HFF-Myc (cell line): ENCODE results near the gene MYO18A.

Source experiments
- DNase-seq: peaks from one replicate; pipeline ENCODE4 v3.0.0-alpha.2; 2011; ENCODE audit warnings: low read depth; ENCODE audit errors: extremely low read depth
- H3K4me3 ChIP-seq: replicated peaks from 2 replicates; pipeline ENCODE4 v1.5.1; 2011; ENCODE audit warnings: low read depth, mild to moderate bottlenecking, control low read depth, low read length
- TF ChIP-seq, protein P1 (sequence below): IDR thresholded peaks from 2 replicates; pipeline ENCODE4 v1.5.1; 2012; ENCODE audit warnings: mild to moderate bottlenecking, low read depth, low read length, control low read depth; ENCODE audit errors: missing control alignments

MYO18A gene

GRCh38 chr17:29079433-29079832 is 100.8 kb downstream of the MYO18A start:
- no peak for DNase-seq
- TF ChIP-seq, protein P1, sequence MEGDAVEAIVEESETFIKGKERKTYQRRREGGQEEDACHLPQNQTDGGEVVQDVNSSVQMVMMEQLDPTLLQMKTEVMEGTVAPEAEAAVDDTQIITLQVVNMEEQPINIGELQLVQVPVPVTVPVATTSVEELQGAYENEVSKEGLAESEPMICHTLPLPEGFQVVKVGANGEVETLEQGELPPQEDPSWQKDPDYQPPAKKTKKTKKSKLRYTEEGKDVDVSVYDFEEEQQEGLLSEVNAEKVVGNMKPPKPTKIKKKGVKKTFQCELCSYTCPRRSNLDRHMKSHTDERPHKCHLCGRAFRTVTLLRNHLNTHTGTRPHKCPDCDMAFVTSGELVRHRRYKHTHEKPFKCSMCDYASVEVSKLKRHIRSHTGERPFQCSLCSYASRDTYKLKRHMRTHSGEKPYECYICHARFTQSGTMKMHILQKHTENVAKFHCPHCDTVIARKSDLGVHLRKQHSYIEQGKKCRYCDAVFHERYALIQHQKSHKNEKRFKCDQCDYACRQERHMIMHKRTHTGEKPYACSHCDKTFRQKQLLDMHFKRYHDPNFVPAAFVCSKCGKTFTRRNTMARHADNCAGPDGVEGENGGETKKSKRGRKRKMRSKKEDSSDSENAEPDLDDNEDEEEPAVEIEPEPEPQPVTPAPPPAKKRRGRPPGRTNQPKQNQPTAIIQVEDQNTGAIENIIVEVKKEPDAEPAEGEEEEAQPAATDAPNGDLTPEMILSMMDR, result no peak

DNA sequence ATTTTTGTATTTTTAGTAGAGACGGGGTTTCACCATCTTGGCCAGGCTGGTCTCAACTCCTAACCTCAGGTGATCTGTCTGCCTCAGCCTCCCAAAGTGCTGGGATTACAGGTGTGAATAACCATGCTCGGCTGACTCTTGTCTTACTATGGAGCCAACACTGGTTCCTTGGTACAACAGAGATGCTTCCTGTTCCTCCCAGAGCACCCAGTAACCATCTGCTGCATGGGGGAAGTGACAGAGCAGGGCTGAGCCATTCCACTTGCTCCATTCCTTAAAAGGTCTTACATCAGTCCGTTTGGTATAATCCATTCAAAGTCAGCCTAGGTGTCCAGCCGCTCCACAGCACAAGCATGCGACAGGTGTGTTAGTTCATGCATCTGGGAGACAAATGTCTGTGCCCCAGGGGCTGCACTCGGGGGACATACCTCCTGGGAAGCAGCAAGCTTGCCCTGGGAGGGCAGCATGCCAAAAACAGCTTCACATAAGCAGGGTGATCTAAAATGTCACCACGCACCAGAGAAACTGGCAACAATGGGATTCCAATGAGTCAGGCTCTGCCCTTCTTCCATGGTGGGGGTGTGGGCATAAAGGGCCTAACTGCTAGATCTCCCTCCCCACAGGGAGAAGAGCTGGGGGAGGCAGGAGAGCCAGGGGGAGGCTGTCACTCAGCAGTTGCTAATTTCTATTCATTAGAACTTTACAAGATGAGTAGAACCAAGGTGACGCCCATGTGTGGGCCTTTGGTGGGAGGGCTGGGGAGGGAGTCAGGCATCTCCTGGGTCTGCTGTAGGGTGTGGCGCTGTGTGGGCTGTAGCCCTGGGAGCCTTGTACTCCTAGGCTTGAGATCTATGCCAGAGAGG is 101.8 kb downstream of the MYO18A start:
- no peak overlapping the region for H3K4me3 ChIP-seq
- TF ChIP-seq, protein P1, result no peak
- no peak for DNase-seq

More at GRCh38 chr17:29079433-29079832, 100.8 kb downstream of the MYO18A start:
- no peak overlapping the region for H3K4me3 ChIP-seq

DNA sequence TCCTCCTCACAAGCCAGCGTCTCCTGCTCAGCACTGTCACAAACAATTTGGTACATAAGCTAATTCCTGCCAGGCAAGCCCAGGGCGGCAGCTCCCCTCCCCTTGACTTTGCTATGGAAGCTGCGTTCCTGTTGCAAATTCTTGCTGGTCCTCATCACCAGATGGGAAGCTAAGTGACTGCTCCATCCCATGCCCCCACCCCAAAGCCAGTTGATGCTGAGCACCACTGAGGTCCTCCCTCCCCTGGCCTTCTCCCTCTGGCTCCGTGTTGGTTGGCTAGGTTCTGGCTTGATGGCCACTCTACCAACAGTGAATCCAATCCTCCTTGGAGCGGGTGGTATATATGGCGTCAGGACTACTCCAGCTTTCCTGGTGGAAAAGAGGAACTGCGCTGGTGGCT is 102.9 kb downstream of the MYO18A start:
- H3K4me3 ChIP-seq, result no peak overlapping the region
- DNase-seq, result no peak
- TF ChIP-seq, protein P1, result no peak

DNA sequence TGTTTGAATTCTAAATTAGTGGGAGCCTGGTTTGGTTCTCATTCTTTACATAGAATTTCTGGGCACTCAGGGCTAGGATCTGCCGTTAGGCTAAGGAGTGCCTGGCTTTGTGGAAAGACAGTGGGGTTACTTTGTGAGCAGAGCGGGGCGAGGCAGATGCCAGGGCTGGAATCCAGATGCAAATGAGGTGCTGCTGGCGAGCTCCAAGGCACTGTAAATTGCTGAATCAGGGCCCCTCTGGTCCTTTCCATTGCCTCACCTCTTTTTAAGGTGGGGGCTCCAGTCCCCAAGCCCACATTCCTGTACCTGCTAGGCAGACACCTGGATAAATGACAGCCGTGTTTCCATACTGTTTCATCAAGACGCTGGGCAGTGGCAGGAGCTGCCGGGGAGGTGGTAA is 103.5 kb downstream of the MYO18A start:
- TF ChIP-seq, protein P1, result no peak

DNA sequence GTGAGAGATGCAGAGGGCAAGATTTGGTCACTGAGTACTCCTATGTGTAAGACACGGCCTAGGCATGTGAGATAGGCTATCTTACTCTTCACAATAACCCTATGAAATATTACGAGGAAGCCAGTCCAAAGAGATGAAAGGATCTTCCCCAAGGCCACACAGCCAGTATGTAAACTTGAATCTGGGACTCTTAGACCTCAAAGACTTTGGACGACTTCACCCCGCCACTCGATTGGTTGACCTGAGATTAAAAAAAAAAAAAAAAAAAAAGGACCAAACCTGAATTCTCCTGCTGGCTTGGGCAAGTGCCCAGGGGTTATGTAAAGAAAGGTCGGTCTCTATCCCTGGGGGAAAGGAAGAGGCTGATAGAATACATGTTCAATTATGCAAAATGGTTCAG is 104.1 kb downstream of the MYO18A start:
- no peak for DNase-seq
- no peak overlapping the region for H3K4me3 ChIP-seq
- TF ChIP-seq, protein P1, result no peak

More for the DNA sequence above, 103.5 kb downstream of the MYO18A start:
- no peak for DNase-seq
- no peak overlapping the region for H3K4me3 ChIP-seq

GRCh38 chr17:29074488-29074887 is 105.7 kb downstream of the MYO18A start:
- TF ChIP-seq, protein P1, result no peak
- DNase-seq, result no peak
- H3K4me3 ChIP-seq, result no peak overlapping the region
